Iris pigment epithelial cell (primary cell): ENCODE results near the gene CTNNBL1.
A peak's percentile ranks its signal among the peaks of the same experiment; 100 is the strongest.

ENCODE experiments used
- DNase-seq: peaks from one replicate; pipeline ENCODE4 v3.0.0-alpha.2; 2011; ENCODE audit warnings: low read depth

CTNNBL1 gene

GRCh38 chr20:37878835-37879599 lies 185.2 kb downstream of the CTNNBL1 start:
- DNase-seq, result no peak

DNA sequence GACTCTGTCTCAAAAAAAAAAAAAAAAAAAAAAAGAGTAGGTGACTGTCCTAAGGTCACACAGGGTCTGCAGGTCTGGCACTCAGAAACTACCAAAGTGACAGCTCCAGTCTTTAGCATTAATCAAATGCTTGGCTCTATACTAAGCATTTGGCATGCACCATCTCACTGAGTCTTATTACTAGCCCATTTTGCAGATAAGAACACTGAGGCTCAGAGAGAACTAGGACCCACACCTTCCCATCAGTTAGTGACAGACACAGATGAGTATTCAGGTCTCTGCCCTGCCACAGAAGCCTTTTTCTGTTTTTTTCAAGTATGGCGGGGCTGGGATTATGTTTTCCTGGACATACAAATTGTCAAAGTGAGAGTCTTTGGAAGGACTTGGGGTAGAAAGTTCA lies 186.0 kb downstream of the CTNNBL1 start:
- DNase-seq, result no peak

- no peak for DNase-seq
These were observed 187.1 kb downstream of the CTNNBL1 start for GRCh38 chr20:37880726-37881591.

DNA sequence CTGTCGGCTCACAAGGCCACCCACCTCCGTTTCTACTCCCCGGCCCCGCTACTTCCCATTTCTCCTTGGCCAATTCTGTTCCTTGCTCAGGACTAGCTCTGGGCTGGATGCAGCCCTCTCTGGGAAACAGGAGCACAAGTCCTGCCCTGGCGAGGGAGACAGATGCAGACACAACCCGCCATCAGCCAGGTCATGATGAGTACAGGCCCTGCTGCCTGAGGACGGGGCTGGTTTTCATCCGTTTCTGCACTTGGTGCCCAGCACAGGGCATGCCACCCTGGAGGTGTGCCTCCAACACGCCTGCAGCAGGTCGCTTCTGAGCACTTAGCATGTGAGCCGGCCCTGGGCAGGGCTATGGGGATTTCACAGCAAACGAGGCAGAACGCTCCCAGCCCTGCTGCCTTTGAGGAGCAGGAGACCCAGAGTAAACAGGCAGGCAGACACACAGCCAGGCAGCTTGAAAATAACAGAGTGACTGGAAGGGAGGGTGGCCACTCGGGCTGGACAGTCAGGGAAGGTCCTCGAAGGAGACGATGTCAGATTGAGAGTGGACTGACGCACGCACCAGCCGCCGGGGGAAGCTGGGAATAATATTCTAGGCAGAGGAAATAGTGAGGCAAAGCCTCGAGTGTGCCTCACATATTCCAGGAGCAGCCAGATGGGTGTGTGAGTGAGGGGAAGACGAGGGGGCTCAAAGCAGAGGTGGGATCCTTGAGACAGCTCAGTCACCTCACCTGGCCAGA lies 187.9 kb downstream of the CTNNBL1 start:
- no peak for DNase-seq

GRCh38 chr20:37882961-37883712 lies 189.3 kb downstream of the CTNNBL1 start:
- no peak for DNase-seq

GRCh38 chr20:37885042-37885441 lies 191.2 kb downstream of the CTNNBL1 start:
- DNase-seq, result no peak

GRCh38 chr20:37885593-37886503 lies 192.0 kb downstream of the CTNNBL1 start:
- DNase-seq, result no peak

GRCh38 chr20:37886851-37887297 lies 193.0 kb downstream of the CTNNBL1 start:
- peak; percentile 27 for DNase-seq

- no peak for DNase-seq
These were observed 194.8 kb downstream of the CTNNBL1 start for GRCh38 chr20:37888641-37889040.

GRCh38 chr20:37890108-37890507 lies 196.3 kb downstream of the CTNNBL1 start:
- no peak for DNase-seq

DNA sequence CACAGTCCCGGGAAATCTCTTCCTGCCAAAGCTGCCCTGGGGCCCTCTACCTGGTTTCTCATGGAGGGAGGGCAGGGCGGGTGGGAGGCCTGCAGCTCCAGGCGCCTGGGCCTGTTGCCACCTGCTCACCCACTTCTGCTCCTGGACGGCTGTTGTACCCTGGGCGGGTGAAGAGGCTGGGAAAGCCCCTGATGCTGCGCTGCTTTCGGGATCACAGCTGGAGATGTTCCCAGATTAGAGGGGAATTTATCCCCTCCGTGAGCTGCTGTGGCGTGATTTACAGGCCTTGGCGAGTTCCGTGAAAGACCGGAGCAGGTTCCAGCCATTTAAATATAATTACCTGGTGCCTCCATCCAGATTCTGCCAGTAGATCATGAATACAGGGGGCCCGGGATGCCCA lies 196.8 kb downstream of the CTNNBL1 start:
- no peak for DNase-seq

DNA sequence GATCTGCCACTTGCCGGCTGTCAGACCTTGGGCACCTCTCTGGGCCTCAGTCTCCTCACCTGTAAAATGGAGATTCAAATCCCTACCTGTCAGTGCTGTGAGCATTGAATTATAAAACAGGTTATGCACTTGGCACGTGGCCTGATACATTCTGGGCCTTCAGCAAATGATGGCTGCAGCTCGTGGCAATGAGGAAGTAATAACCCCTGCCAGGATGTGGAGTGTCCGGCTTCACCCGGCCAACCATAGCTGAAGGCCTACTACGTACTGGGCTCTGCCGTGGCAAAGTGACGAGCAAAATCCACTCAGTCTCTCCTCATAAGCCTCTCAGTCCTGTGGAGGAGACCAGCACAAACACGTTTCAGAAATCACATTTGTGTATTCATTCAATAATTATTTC lies 198.2 kb downstream of the CTNNBL1 start:
- no peak for DNase-seq

DNA sequence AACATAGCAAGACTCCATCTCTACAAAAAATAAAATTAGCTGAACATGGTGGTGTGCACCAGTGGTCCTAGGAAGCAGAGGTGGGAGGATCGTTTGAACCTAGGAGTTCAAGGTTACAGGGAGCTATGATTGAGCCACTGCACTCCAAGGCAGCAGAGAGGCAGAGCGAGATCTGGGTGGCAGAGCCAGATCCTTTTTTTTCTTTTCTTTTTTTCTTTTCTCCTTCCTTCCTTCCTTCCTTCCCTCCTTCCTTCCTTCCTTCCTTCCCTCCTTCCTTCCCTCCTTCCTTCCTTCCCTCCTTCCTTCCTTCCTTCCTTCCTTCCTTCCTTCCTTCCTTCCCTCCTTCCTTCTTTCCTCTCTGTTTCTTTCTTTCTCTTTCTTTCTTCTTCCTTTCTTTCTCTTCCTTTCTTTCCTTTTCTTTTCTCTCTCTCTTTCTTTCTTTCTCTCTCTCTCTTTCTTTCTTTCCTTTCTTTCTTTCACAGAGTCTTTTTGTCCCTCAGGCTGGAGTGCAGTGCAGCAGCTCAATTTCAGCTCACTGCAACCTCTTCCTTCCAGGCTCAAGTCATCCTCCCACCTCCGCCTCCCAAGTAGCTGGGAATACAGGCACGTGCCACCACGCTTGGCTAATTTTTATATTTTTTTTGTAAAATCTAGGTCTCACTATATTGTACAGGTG lies 199.9 kb downstream of the CTNNBL1 start:
- no peak for DNase-seq

DNA sequence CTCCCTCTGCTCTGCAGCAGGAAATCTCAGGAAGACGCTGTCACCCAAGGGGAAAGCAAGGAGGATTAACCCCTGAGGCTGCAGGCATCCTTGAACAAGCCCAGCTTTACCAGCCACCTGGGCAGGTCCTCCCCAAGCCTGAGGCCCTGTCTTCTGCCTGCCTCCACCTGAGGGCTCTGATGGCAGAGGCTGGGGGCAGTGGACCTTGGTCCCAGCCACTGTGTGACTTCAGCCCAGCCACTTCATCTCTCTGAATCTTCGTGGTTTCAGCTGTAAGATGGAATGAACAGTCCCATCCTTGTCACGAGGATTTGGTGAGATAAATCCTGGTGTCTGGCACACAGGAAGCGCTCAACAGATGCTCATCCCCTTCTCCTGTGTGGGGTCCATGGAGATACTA lies 200.6 kb downstream of the CTNNBL1 start:
- no peak for DNase-seq

- DNase-seq, result no peak
These were observed 201.3 kb downstream of the CTNNBL1 start for GRCh38 chr20:37895166-37895565.

DNA sequence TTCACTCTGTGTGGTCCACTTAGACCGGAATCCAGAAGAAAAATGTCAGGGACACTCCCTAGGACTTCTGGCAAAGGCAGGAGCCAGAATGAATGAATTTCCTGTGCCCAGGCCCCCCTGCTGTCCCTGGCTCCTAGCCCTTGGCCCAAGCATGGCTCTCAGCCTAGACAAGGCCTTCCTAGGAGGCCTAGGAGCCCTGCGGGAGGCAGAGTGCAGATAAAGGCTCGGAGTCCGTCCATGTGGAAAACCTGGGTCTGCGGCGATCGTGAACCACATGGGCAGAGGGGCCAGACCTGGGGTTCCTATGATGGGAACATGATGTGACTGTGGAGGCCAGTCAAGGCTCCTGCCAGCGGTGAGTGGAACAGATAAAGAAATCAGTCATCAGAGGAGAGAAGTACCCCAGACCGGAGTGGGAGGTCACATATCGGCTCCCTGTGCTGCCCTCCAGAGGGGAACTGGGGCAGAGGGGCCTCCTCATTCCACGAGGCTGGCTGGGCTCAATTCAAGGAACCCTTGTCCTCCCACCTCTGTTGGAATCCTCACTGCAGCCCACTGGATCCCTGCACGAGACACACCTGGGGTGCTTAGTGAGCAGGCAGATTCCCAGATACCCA lies 203.2 kb downstream of the CTNNBL1 start:
- DNase-seq, result no peak

GRCh38 chr20:37898233-37899104 lies 204.6 kb downstream of the CTNNBL1 start:
- DNase-seq, result no peak
